Prostate gland (tissue), 2 donors: ENCODE data around the gene MTHFR. TPM values are rescaled to one million over a fixed set of nuclear protein-coding genes. Genes with fewer than 3 reads are reported as not detected.

Experiments
- DNase-seq: peaks from one replicate; pipeline ENCODE4 v3.0.0-alpha.2; 2019; ENCODE audit warnings: low spot score
- H3K27ac ChIP-seq, 2 donors: fragments of 200-600 bp; sonication (generic); 2 replicates each; pipeline ENCODE4 v1.5.1; 2017 to 2019
- H3K27me3 ChIP-seq: fragments of 200-600 bp; sonication (generic); replicated peaks from 2 replicates; pipeline ENCODE4 v1.5.1; 2019; ENCODE audit not compliant: insufficient read depth
- H3K36me3 ChIP-seq, 2 donors: fragments of 200-600 bp; sonication (generic); 1 replicate in 1 of 2; 2 replicates in 1 of 2; pipeline versions ENCODE4 v1.5.1 to v1.8.1; 2017 to 2019
- H3K4me1 ChIP-seq: fragments of 200-600 bp; sonication (generic); replicated peaks from 2 replicates; pipeline ENCODE4 v1.5.1; 2019
- H3K4me3 ChIP-seq, 2 donors: fragments of 200-600 bp; sonication (generic); 2 replicates each; pipeline ENCODE4 v1.5.1; 2017 to 2019
- H3K9me3 ChIP-seq: fragments of 200-600 bp; sonication (generic); 2 replicates; pipeline ENCODE4 v1.5.1; 2017
- CTCF ChIP-seq, 4 experiments: fragments of 200-600 bp in 2 of 4; fragments of 450-650 bp in 2 of 4; sonication (generic) in 2 of 4; IDR thresholded peaks; 1 replicate in 3 of 4; 2 replicates in 1 of 4; pipeline ENCODE4 v1.5.1; 2016 to 2019; ENCODE audit warnings: antibody characterized with exemption in 4 of 4, mild to moderate bottlenecking in 2 of 4, moderate library complexity in 2 of 4
- POLR2A ChIP-seq: fragments of 450-650 bp; IDR thresholded peaks from one replicate; pipeline ENCODE4 v1.6.1; 2016; ENCODE audit warnings: antibody characterized with exemption, mild to moderate bottlenecking
- POLR2AphosphoS5 ChIP-seq: sonication (generic); formaldehyde crosslinking; IDR thresholded peaks from one replicate; pipeline ENCODE4 v1.6.1; 2017; ENCODE audit warnings: antibody characterized with exemption
- WGBS: methylation state at CpG from one replicate; pipeline ENCODE4 v1.1.5; 2018; 5-methylcytosine and 5-hydroxymethylcytosine counted together
- intact Hi-C: fragments of 100-400 bp; cut with DNase I; formaldehyde crosslinking; loops from one replicate; pipeline ENCODE4 v1.14.2; 2022
- total RNA-seq, 2 donors: library from RNA; depleted of rRNA; stranded (reverse); fragments of >200 nt; gene quantifications; one replicate each; pipeline ENCODE4 v1.1.0, GENCODE V29; 2016

The MTHFR gene
- total RNA-seq, 2 donors from 2014 or later, result 27.6 to 75.0 TPM

DNA sequence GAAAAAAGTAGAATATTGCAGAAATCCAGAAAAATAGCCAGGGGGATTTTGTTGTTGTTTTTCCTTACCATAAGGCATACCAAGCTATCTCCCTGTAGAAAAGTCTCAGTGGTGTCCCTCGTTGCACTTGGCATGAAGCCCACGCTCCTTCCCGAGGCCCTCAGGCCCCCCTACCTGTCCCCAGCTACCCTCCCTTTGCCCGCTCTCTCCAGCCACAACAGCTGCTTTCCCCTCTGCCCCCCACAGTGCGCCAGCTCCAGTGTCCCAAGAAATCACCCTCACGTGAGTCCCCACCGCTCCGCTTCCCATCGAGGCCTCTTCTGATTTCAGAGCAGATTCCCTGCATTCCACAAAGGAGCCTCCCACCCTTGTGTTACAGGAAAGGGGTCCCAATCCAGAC lies 61.5 kb downstream of the MTHFR start:
- Histone ChIP-seq H3K4me3 (no peak overlapping the region), H3K27me3 (no peaks in the 10 kb centered on the region), H3K36me3 (no peaks in the 10 kb centered on the region), H3K27ac (no peak overlapping the region), H3K9me3 (no peaks in the 10 kb centered on the region), H3K4me1 (peaks cover 16% of the 10 kb centered on the region)
- no peak for TF ChIP-seq CTCF (IDR thresholded peaks at IDR 0.05)
- no peak for TF ChIP-seq POLR2A
- no peak for TF ChIP-seq POLR2AphosphoS5
- WGBS, result 83% methylated on average over 9 of the region's 9 CpGs
- intact Hi-C loops, result no loop called here
- DNase-seq, result no peak

DNA sequence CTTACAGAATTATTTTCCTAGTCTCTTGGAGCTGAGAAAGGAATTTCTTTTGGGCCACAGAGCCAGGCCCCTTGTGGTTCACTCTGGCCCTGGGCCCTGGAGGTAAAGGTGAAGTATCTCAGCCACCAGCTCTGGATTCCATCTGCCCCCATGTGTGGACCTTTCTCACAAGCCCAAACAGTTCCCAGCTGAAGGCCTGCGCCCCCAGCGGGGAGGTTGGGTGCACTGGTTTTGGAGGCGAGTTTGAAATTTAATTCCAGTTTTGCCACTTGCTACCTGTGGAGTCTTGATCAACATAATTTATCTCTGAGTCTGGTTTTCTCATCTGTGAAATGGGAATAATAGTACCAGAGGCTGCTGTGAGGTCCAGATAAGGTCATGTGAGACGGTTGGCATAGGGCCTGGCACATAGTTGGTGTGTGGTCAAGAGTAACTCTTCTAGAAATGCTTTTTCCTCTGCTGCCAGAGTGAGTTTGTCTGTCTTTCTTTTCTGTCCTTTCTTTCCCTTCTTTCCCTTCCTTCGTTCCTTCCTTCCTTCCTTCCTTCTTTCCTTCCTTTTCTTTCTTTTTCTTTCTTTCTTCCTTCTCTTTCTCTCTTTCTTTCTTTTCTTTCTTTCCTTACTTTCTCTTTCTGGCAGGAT lies 63.7 kb downstream of the MTHFR start:
- Histone ChIP-seq H3K27ac (no peak overlapping the region), H3K36me3 (no peaks in the 10 kb centered on the region), H3K4me3 (no peak overlapping the region), H3K27me3 (no peaks in the 10 kb centered on the region), H3K9me3 (no peaks in the 10 kb centered on the region), H3K4me1 (peaks cover 26% of the 10 kb centered on the region)
- WGBS, result 78% methylated on average over 5 of the region's 5 CpGs
- intact Hi-C loops, result no loop called here
- no peak for TF ChIP-seq POLR2AphosphoS5
- no peak for TF ChIP-seq POLR2A
- no peak for TF ChIP-seq CTCF (IDR thresholded peaks at IDR 0.05)
- no peak for DNase-seq

DNA sequence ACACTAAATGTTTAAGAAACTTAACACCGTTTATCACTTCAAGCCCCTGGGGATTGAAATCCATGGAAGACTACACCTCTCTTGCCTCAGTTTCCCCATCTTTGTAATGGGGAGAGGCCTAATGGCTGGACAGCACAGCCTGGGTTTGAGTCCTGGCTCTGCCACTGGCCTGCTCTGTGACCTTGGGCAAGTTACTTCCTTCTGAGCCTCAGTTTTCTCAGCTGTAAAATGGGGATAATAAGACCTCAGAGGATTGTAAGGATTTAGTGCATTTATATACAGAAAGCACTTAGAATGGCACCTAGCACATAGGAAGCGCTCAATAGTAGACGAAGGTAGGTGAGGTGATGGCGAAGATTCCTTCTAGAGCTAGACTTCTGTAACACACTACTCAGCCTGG lies 64.3 kb downstream of the MTHFR start:
- Histone ChIP-seq H3K4me3 (no peak overlapping the region), H3K27me3 (no peaks in the 10 kb centered on the region), H3K9me3 (no peaks in the 10 kb centered on the region), H3K27ac (no peak overlapping the region), H3K36me3 (no peaks in the 10 kb centered on the region), H3K4me1 (peaks cover 26% of the 10 kb centered on the region)
- WGBS, result 85% methylated on average over 4 of the region's 4 CpGs
- intact Hi-C loops, result no loop called here
- no peak for TF ChIP-seq POLR2AphosphoS5
- no peak for TF ChIP-seq POLR2A
- TF ChIP-seq CTCF (IDR thresholded peaks at IDR 0.05), result no peak
- no peak for DNase-seq

- Histone ChIP-seq H3K9me3 (no peaks in the 10 kb centered on the region), H3K27ac (peak overlapping the region in 1 of 2 donors; percentile 95), H3K4me1 (peaks cover 26% of the 10 kb centered on the region), H3K36me3 (no peaks in the 10 kb centered on the region), H3K27me3 (no peaks in the 10 kb centered on the region), H3K4me3 (no peak overlapping the region)
- intact Hi-C loops, result no loop called here
- WGBS, result 50% methylated on average over 15 of the region's 15 CpGs
- TF ChIP-seq POLR2A, result no peak
- no peak for TF ChIP-seq CTCF (IDR thresholded peaks at IDR 0.05)
- TF ChIP-seq POLR2AphosphoS5, result no peak
- no peak for DNase-seq
These were observed 65.2 kb downstream of the MTHFR start for GRCh38 chr1:11740258-11741192.
